NCI-H2227 treated with DMSO at 0.1 percent for 48 hours (cell line): ENCODE data around the gene CD63.

ENCODE experiments used
- DNase-seq: peaks from one replicate; lab custom pipeline; 2025; lab: John Stamatoyannopoulos, UW

Gene CD63

GRCh38 chr12:55686366-55687010 is 42.3 kb downstream of the CD63 start:
- no peak for DNase-seq

- no peak for DNase-seq
Measured at GRCh38 chr12:55685671-55686070, 43.1 kb downstream of the CD63 start.

GRCh38 chr12:55684761-55685370 is 43.9 kb downstream of the CD63 start:
- DNase-seq, result no peak

- DNase-seq, result no peak
Measured at GRCh38 chr12:55683676-55684075, 45.1 kb downstream of the CD63 start.

GRCh38 chr12:55682087-55682796 is 46.6 kb downstream of the CD63 start:
- DNase-seq, result no peak

DNA sequence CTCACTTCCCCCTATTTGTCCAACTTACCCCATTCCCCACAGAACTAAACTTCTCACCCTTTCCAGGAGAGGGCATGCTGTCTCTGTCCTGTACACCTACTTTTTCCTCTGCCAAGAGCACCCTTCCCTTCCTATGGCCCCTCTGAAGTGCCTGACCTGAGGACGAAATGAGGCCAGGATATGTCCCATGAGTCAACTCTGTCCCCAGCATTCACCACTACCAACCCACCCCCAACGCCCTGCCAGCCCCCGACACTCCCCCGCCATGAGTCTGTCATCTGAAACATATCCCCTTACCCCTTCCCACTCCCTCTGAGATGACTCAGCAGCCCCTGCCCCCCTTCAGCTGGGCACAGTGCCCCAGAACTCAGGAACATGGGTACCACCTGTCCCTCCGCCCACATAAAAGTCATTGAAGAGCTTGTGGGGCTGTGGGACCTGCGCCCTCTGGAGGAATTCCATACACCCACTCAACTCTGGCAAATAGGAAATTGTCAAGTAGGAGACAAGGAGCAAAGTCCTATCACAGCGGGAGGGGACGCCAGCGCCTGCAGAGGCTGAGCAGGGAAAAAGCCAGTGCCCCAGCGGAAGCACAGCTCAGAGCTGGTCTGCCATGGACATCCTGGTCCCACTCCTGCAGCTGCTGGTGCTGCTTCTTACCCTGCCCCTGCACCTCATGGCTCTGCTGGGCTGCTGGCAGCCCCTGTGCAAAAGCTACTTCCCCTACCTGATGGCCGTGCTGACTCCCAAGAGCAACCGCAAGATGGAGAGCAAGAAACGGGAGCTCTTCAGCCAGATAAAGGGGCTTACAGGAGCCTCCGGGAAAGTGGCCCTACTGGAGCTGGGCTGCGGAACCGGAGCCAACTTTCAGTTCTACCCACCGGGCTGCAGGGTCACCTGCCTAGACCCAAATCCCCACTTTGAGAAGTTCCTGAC is 47.4 kb downstream of the CD63 start:
- DNase-seq, result peak; percentile 31

GRCh38 chr12:55679691-55680090 is 49.1 kb downstream of the CD63 start:
- no peak for DNase-seq

DNA sequence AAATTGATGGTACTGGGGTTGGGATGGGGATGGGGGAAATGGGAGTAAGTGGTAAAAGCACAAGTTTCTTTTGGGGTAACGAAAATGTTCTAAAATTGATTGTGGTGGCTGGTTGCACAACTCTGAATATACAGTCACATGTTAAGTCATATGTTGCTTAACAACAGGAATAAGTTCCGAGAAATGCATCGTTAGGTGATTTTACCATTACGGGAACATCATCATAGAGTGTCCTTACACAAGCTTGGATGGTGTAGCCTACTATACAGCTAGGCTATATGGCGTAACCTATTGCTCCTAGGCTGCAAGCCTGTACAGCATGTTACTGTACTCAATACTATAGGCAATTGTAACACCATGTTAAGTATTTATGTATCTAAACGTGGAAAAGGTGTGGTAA is 52.1 kb downstream of the CD63 start:
- no peak for DNase-seq

- no peak for DNase-seq
Measured at GRCh38 chr12:55675666-55676065, 53.1 kb downstream of the CD63 start.
